Measurements from ENCODE around the gene RPL26.
"Not testable (repeated sequence)": the region's sequence is repeated elsewhere in the genome, so short reads cannot be mapped to it uniquely, and the experiment has no call there.

Gene RPL26

DNA sequence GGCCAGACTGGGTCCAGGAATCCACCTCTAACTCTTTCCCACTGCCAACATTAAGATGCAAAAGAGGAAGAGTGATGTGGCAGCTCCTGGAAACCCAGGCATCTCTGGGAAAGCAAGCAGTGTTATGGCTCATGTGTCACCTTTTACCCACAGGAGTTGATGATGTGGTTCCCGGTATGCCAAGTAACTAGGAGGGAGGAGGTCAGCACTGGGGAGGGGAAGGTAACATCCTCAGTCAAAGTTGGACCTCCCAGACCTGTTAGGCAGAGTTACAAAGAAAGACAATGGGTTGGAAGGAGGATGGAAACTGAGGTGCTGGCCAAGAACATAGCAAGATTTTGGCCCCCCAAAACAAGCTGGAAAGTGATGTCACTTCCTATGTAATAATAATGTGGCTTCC is 17.9 kb downstream of the RPL26 start:
- DNase-seq (ENCODE audit: low spot score), result no peak

DNA sequence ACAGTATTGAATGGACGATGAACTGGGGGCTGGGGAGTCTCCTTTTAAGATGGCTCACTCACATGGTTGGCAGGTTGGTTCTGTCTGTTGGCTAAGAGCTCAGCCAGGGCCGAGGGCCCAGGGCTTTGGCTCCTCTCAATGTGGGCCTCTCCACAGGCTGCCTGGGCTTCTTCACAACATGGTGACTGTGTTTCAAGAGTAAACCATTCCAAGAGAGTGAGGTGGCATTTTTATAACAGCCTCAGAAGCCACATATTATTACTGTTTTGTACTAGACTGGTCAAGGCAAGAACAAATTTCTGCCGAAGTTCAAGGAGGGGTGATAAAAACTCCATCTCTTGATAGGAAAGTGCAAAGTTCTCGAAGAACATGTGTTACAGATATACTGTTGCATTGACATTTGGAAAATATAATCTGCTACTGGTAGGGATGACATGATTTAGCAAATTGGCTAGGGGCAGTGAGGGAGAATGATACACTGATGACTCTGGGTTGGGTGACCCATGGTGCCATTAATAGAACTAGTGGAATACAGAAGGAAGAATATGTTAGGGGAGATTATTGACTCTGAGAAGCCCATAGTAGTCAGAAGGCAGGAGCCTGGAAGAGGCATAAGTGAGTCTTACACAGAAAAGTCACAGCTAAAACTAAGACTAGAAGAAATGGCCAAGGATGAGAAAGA is 20.2 kb downstream of the RPL26 start:
- no peak for DNase-seq (ENCODE audit: low spot score)

DNA sequence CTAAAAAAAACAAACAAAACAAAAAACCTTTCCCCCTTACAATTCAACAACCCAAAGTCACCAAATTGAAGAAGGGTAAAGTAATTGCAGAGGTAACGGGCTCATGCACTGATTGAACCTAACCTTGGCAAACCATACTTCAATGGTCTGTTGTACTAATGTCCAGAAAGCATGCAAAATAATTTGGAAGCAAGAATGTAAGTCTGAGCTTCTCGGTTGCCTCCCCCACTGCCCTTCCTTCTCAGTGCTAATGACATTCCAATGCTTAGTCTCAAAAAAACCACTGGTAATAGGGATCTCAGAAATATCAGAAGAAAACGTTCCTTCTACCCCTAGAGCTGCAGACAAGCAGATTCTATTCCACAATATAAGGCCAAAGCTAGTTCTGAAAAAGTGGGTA is 22.2 kb downstream of the RPL26 start:
- DNase-seq (ENCODE audit: low spot score), result no peak

DNA sequence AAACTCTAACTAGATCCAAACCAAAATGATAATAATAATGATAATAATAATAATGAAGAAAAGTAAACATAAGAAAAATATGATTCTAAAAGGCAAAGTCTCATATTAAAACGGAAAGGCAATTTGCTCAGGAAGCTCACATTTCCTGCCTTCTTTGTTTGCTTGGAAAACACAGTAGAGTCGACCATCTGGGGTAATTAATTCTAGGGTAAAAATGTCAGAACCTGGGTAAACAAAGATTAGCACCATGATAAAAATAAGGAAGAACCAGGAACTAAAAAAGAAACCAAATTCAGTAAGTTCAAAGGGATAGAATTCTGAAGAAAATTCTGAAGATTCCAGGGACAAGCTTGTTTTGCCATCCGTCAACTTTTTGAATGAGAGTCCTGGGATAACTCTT is 22.7 kb downstream of the RPL26 start:
- no peak for DNase-seq (ENCODE audit: low spot score)

DNA sequence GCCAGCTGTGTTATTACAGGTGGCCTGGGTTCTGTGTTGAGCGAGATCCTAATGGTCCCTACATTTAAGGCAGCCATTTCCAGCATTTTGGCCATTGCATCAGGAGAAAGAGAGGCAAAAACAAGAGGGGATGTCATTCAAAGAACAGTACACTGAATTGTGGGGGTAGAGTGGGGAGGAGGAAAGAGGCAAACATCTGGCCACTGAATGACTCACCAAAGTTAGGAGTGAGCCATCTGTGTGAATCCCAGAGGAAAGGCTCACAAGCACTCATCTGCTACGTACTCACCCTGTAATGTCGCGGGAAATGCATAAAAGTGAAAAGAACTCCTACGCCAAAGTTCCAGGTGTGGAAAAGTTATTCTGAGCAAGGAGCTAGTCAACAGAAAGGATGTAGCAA is 23.2 kb downstream of the RPL26 start:
- DNase-seq (ENCODE audit: low spot score), result peak; percentile 91

DNA sequence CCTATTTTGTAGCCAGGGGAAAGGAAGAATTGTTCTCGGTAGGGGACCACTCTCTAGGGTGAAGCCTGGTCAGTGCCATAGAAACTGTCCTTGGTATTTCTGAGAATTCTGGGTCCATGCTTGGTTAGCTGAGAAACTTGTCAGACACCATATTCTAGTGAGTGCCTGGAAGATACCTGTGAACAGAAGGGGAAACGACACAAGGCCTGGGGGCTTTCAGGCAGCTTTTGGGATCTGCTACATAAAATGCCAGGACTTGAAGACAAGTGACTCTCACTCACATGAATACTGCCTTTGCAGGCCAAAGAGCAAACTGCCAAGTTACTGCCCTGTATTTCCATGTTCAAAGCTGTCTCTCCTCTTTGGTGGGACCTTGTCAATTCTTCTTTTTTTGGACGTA is 25.1 kb downstream of the RPL26 start:
- no peak for DNase-seq (ENCODE audit: low spot score)

DNA sequence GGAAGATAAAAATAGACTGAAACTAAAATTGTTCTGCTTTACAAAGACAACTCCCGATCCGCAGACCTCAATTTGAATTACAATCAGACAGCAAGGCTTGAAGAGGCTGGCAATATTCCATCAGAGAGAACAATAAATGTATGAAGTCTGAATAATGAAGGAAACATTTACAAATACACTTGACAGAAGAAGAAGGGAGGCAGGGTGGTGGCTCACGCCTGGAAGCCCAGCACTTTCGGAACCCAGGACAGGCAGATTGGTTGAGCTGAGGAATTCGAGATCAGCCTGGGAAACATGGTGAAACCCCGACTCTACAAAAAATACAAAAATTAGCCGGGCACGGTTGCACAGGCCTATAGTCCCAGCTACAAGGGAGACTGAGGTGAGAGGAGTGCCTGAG is 28.8 kb downstream of the RPL26 start:
- DNase-seq (ENCODE audit: low spot score), result no peak

DNA sequence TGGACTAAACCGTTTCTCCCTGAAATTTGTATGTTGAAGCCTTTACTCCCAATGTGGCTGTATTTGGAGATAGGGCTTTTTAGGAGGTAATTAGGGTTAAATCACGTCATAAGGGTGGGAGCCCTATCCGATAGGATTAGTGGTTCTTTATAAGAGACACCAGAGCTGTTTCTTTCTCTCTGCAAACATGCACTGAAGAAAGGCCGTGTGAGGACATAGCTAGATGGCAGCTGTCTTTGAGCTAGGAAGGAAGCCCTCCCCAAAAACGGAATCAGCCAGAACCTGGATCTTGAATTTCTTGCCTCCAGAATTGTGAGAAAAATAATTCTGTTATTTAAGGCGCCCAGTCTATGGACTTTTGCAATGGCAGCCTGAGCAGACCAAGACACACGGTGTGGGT is 29.3 kb downstream of the RPL26 start:
- no peak for DNase-seq (ENCODE audit: low spot score)

DNA sequence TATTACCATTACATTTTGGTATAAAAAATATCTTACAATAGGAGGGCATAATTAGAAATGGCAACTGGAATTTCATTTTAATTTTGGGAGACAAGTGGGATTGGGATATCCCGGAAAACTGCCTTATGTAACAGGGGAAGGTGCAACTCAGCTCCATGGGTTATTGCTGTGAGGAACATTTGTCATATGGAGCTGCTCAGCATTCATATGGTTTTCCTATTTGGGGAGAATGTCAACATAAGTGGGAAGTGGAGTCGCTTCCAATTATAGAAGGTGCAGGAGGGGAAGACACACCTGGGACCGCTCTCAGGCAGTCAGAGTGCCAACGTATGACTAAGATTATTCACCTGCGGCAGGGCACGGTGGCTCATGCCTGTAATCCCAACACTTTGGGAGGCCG is 32.7 kb downstream of the RPL26 start:
- DNase-seq (ENCODE audit: low spot score), result no peak

DNA sequence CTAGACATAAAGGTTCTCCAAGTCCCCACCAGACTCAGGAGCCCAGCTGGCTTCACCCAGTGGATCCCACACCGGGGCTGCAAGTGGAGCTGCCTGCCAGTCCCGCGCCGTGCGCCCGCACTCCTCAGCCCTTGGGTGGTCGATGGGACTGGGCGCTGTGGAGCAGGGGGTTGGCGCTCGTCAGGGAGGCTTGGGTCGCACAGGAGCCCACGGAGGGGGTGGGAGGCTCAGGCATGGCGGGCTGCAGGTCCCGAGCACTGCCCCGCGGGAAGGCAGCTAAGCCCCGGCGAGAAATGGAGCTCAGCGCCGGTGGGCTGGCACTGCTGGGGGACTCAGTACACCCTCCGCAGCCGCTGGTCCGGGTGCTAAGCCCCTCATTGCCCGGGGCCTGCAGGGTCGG is 36.0 kb downstream of the RPL26 start:
- DNase-seq (ENCODE audit: low spot score), result not testable (repeated sequence)

DNA sequence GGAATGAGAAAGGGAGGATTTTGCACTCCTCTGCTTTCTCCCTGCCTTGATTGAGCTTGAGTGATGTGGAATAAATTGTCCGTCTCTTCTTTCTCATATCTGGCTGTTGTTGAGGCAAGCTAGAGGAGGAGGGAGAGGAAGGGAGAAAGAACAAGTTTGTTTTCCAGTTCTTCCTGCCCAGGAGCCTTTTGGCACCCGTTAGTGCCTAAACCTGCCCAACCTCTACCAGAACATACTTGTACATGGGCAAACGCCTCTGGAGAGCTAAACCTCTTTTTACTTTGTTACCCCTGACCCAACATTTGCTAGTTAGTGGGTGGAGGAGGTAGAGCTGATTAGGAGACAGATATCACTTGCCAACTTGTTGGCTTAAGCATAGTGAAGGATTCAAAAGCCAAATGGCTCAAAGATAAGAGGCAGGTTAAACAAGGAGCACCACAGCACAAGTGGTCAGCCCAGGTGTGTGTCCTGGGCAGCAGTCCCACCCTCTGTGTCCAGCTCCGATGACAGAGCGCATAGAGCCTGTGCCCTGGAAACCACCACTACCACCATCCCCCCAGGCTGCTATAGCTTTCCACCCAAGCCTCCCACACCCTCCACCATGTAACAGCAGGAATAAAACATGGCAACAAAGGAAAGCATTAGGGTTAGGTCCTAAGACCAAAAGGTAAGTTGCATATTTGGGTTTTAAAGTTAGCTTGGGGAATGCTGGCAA is 36.9 kb downstream of the RPL26 start:
- no peak for DNase-seq (ENCODE audit: low spot score)

DNA sequence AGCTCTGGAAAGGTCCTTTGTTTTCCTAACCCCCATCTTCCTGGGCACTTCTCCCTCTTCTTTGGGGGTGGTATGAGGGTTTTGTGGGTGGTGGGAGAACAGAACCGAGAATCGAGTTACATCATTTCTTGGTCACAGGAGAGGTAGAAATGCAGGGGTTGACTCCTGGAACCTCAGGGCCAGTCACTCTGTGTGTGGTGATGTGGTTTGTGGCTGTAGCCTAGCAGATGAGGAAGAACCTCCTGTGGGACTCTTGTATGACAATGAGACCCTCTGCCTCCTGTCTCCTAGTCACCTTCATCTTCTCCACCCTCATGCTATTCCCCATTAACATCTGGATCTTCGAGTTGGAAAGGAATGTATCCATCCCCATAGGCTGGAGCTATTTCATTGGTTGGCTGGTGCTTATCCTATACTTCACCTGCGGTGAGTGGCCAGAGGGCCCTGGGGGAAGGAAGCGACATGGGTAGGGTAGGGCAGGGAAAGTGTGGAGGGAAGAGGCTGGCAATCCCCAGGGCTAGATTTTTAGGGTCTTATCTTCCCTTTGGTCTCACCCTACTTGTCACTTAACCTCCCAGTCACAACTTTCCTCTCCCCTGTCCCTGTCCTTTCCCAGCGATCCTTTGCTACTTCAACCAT is 37.8 kb downstream of the RPL26 start:
- DNase-seq (ENCODE audit: low spot score), result no peak

DNA sequence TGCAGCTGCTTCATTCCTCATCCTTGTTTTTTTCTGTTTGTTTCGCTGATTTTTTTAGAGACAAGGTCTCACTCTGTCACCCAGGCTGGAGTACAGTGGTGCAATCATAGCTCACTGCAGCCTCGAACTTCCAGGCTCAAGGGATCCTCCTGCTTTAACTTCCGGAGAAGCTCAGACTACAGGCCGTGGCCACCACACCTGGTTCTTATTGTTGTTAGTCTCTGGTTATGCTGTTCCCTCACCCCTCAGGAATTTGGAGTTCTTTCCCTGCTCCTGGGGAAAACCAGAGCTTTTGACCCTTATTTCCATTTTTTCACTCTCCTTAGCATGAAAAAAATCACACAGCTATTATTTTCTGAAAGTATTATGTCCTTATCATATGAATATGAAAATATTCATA is 41.5 kb downstream of the RPL26 start:
- no peak for DNase-seq (ENCODE audit: low spot score)

DNA sequence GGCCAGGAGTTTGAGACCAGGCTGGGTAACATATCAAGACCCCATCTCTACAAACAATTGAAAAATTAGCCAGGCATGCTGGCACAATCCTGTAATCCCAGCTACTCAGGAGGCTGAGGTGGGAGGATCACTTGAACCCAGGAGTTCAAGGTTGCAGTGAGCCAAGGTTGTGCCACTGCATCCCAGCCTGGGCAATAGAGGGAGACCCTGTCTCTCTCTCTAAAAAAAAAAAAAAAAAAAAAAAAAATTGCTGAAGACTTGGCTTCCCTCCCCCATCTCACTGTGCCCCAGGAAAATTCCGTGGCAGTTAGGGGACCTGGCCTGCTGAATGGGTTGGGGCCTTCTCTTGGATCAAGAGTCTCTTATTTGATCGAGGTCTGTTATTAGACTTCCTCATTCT is 43.5 kb downstream of the RPL26 start, which contains the start of gene ODF4:
Gene ODF4, plus strand, starts transcription at position 301 of the 400 bp plus-strand sequence. CDS start 212 bp downstream, outside the sequence.
- DNase-seq (ENCODE audit: low spot score), result no peak

DNA sequence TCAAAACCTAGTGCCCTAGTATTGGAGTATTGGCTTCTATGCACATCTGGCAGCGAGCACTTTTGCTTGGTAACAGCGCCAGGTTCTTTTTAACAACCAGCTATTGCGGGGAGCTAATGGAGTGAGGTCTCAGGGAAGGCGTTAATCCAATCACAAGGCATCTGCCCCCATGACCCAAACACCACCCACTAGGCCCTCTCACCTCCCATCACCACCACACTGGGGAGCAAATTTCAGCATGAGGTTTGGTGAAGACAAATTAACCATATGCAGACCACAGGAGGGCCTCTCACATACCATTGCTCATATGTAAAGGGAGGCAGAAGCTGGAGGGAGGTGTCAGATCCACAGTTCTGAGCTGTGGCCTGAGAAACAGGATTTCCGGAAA is 44.2 kb downstream of the RPL26 start:
- no peak for DNase-seq (ENCODE audit: low spot score)

DNA sequence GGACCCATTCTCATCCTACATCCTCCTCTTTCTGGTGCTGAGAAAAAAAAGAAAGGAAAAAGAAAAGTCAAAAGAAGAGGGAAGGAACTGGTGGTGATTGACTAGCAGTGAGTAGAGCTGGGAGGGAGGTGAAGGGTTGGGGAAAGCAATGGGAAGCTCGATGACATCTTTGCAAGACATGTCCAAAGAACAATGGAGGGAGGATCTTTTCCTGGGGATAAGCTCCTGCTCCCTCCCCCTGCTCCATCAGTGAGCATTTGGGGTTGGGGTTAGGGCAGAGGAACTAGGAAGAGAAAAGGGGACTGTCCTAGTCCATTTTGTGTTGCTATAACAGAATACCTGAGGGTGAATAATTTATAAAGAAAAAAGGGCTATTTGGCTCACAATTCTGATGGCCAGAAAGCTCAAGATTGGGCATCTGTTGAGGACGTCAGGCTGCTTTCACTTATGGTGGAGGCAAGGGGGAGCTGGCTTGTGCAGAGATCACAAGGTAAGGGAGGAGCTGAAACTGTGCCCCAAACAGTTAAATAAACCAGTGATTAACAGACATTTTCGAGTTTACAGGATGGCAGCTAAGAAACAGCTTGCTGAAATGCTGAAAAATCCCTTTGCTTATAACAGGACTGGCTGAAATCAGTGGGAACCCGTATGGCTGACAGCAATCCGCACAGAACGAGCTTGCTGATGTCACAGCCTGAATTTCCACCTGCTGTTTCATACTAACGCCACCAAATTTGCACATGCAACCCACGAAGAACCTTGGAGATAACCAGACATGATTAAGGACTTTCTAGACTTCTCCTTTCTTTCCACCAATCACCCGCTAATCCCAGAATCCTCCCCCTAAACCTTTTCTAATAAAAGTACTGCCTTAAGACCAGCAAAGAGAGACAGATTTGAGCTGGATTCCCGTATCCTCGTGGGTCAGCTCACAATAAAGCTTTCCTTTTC is 44.9 kb downstream of the RPL26 start:
- no peak for DNase-seq (ENCODE audit: low spot score)

DNA sequence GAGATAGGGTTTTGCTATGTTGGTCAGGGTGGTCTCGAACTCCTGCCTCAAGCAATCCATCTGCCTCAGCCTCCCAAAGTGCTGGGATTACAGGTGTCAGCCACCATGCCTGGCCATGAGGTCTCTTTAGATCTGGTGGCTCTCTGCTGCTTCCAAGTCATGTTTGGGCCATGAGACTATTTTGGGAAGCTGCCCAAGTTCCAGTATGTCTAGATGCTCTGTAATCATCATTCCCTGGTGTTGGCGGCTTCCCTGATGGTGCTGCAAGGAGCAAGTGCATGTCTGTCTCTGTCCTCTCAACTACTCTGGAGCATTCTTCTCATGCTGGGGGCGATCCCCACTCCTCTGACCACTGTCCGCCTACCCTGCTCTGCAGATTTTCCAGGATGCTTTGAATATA is 49.7 kb downstream of the RPL26 start:
- DNase-seq (ENCODE audit: low spot score), result no peak

DNA sequence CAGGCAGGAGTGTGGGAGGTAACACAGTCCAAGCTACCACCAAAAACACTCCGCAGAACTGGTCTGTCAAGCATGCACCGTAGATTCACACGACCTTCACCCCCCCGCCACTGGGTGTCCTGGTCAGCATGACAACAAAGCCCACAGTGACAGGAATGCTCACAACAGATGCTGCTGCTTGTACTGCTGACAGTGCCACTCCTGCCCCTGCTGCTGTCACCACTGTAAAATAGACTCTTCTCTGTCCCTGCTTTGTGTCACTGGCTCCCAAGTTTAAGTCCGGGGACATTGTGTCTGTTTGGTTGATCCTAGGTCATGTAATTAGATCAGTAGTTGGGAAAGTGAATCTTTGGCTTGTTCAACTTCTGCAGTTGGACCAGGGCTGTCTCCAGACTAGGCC is 50.3 kb downstream of the RPL26 start:
- no peak for DNase-seq (ENCODE audit: low spot score)

DNA sequence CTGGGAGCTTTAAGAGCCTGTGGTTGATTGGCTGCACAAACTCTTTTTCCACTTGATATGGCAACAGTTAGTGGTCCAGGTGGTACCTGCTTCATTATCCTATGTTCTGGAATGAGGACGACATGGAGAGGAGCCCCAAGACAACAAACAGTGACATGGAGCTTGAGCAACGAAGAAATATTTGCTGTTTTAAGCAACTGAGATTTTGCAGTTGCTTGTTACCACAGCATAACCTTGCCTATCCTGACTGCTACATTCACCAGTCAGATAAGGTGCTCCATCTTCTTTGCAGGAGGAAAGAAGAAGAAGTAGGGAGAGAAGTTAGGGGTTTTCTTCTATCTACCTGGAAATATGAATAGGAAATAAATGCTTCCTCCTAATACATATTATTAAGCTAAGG is 50.9 kb downstream of the RPL26 start:
- no peak for DNase-seq (ENCODE audit: low spot score)
